PC-9 (cell line): ENCODE results near the gene TRNT1. TPM values are rescaled to one million over a fixed set of nuclear protein-coding genes. Genes with fewer than 3 reads are reported as not detected.
A peak's percentile ranks its signal among the peaks of the same experiment; 100 is the strongest.

ENCODE experiments used
- BruUV-seq: library from RNA; stranded (reverse); fragments of 400-500 nt; replicated peaks from 2 replicates; lab custom pipeline; 2021; lab: Mats Ljungman, UMichigan
- CTCF ChIA-PET: fragments of 300-600 bp; sonication (Branson Sonifier 250); formaldehyde crosslinking; loops from one replicate; lab custom pipeline; 2022; ENCODE audit warnings: antibody characterized with exemption; lab: Charles Lee
- POLR2A ChIA-PET: fragments of 300-600 bp; sonication (Branson Sonifier 250); formaldehyde crosslinking; loops from one replicate; lab custom pipeline; 2022; ENCODE audit warnings: antibody characterized with exemption; ENCODE audit not compliant: unreplicated experiment; lab: Charles Lee
- DNase-seq, 2 experiments: peaks; one replicate each; pipeline versions ENCODE4 v3.0.0 to v3.0.0-alpha.2; 2015 to 2022; ENCODE audit warnings: mixed read lengths in 1 of 2
- H2AFZ ChIP-seq: fragments of 200-600 bp; sonication (generic); 2 replicates; pipeline ENCODE4 v1.8.1; 2017; ENCODE audit warnings: antibody characterized with exemption
- H3F3A ChIP-seq: fragments of 200-600 bp; sonication (generic); 2 replicates; pipeline ENCODE4 v1.8.1; 2017; ENCODE audit warnings: antibody characterized with exemption, mild to moderate bottlenecking, low read depth; ENCODE audit not compliant: insufficient read depth
- H3K27ac ChIP-seq: fragments of 200-600 bp; sonication (generic); 2 replicates; pipeline ENCODE4 v1.6.1; 2016; ENCODE audit warnings: mixed run types
- H3K27me3 ChIP-seq: fragments of 200-600 bp; sonication (generic); 2 replicates; pipeline ENCODE4 v1.6.1; 2016; ENCODE audit warnings: low read depth, mixed run types; ENCODE audit not compliant: insufficient read depth
- H3K36me3 ChIP-seq: fragments of 200-600 bp; sonication (generic); 2 replicates; pipeline ENCODE4 v1.6.1; 2016; ENCODE audit warnings: low read depth, mixed run types
- H3K4me1 ChIP-seq: fragments of 200-600 bp; sonication (generic); replicated peaks from 2 replicates; pipeline ENCODE4 v1.6.1; 2016; ENCODE audit warnings: mixed run types; ENCODE audit not compliant: insufficient read depth
- H3K4me2 ChIP-seq: fragments of 200-600 bp; sonication (generic); 2 replicates; pipeline ENCODE4 v1.6.1; 2017; ENCODE audit warnings: mixed run types
- H3K4me3 ChIP-seq: fragments of 200-600 bp; sonication (generic); 2 replicates; pipeline ENCODE4 v1.6.1; 2016; ENCODE audit warnings: mixed run types
- H3K79me2 ChIP-seq: fragments of 200-600 bp; sonication (generic); 2 replicates; pipeline ENCODE4 v1.6.1; 2017; ENCODE audit warnings: low read depth, mixed run types
- H3K9me2 ChIP-seq: fragments of 200-600 bp; sonication (generic); 2 replicates; pipeline ENCODE4 v1.8.1; 2017; ENCODE audit warnings: mild to moderate bottlenecking; ENCODE audit not compliant: insufficient read depth
- H3K9me3 ChIP-seq: fragments of 200-600 bp; sonication (generic); 2 replicates; pipeline ENCODE4 v1.8.1; 2016; ENCODE audit warnings: low read depth; ENCODE audit not compliant: insufficient read depth
- H4K20me1 ChIP-seq: fragments of 200-600 bp; sonication (generic); 2 replicates; pipeline ENCODE4 v1.8.1; 2017; ENCODE audit not compliant: insufficient read depth
- EZH2 ChIP-seq: fragments of 200-600 bp; sonication (generic); IDR thresholded peaks from 2 replicates; pipeline ENCODE4 v1.8.0; 2017; ENCODE audit warnings: antibody characterized with exemption, low read depth
- intact Hi-C: fragments of 100-400 bp; cut with micrococcal nuclease; formaldehyde crosslinking; loops from one replicate; pipeline ENCODE4 v1.10.0; 2022; ENCODE audit not compliant: unreplicated experiment
- total RNA-seq: library from RNA; stranded (reverse); gene quantifications from 2 replicates; pipeline ENCODE4 v1.2.3, GENCODE V29; 2021
- TF ChIP-seq, protein P1 (sequence below): fragments of 200-600 bp; sonication (generic); conservative IDR thresholded peaks from 2 replicates; pipeline ENCODE4 v1.6.1; 2017; ENCODE audit warnings: mixed run types, antibody characterized with exemption, mild to moderate bottlenecking, moderate library complexity

TRNT1 gene
- total RNA-seq, 1 experiment from 2014 or later, result 22.5 TPM

DNA sequence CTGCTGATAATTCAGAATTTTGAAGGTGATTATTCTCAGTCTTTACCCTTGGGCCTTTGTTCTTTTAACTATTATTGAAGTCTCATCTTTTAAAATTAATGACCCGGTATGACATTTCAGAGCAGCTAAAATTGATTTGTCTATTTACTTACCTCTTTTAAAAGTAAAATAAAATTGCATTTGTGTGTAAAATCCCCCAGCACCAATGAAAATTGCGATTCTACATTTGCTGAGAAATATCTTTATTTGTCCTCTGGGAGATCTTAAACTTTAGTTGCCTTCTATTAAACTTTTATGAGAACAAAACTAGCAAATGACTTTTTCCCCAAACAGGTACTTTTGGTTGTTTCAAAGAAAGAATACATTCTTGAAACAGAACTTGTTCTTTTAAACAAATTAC, 9.1 kb upstream of the TRNT1 start:
- Histone ChIP-seq H3K4me3 (no peak overlapping the region), H3K27ac (no peak overlapping the region), H3F3A (no peaks in the 10 kb centered on the region), H2AFZ (no peak overlapping the region), H4K20me1 (no peaks in the 10 kb centered on the region), H3K79me2 (no peaks in the 10 kb centered on the region), H3K9me2 (no peaks in the 10 kb centered on the region), H3K4me1 (no peaks in the 10 kb centered on the region), H3K4me2 (no peak overlapping the region), H3K36me3 (no peaks in the 10 kb centered on the region), H3K9me3 (no peaks in the 10 kb centered on the region), H3K27me3 (peaks cover 3% of the 10 kb centered on the region; the same call in 1 of the 2 replicates)
- POLR2A ChIA-PET, result no interaction called here
- no peak for DNase-seq
- intact Hi-C loops, result no loop called here
- BruUV-seq, result no TSS peak
- CTCF ChIA-PET, result no interaction called here
- TF ChIP-seq, protein P1, sequence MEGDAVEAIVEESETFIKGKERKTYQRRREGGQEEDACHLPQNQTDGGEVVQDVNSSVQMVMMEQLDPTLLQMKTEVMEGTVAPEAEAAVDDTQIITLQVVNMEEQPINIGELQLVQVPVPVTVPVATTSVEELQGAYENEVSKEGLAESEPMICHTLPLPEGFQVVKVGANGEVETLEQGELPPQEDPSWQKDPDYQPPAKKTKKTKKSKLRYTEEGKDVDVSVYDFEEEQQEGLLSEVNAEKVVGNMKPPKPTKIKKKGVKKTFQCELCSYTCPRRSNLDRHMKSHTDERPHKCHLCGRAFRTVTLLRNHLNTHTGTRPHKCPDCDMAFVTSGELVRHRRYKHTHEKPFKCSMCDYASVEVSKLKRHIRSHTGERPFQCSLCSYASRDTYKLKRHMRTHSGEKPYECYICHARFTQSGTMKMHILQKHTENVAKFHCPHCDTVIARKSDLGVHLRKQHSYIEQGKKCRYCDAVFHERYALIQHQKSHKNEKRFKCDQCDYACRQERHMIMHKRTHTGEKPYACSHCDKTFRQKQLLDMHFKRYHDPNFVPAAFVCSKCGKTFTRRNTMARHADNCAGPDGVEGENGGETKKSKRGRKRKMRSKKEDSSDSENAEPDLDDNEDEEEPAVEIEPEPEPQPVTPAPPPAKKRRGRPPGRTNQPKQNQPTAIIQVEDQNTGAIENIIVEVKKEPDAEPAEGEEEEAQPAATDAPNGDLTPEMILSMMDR, result no peak
- no peak for TF ChIP-seq EZH2

DNA sequence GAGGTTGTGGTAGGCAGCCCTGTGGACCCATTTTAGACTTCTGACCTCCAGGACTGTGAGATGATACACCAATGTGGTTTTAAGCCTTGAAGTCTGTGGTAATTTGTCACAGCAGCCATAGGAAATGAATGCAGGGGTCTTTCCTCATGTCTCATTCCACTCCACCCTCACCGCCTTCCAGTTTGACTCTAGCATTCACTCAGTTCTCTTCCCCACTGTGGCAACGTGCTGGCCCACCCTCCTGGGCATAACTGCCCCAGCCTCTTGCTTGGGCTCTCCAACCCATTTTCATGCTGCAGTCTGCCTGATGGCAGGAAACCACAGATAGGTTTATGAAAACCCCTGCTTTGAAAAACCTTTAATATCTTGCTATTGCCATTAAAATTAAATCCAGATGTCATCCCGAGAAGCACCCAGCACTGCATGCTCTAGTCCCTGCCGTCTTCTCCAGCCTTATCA, 7.3 kb upstream of the TRNT1 start:
- H3K4me2 ChIP-seq, result no peak overlapping the region
- CTCF ChIA-PET, result no interaction called here
- no peak overlapping the region for H2AFZ ChIP-seq
- H3K9me3 ChIP-seq, result no peaks in the 10 kb centered on the region
- no peak overlapping the region for H3K4me3 ChIP-seq
- no TSS peak for BruUV-seq
- no peak for TF ChIP-seq EZH2
- TF ChIP-seq, protein P1, result no peak
- no peak for DNase-seq
- H3K27me3 ChIP-seq, result peaks cover 3% of the 10 kb centered on the region; the same call in 1 of the 2 replicates
- H3K4me1 ChIP-seq, result no peaks in the 10 kb centered on the region
- H3K9me2 ChIP-seq, result no peaks in the 10 kb centered on the region
- no peaks in the 10 kb centered on the region for H4K20me1 ChIP-seq
- no peaks in the 10 kb centered on the region for H3K36me3 ChIP-seq
- no peaks in the 10 kb centered on the region for H3F3A ChIP-seq
- intact Hi-C loops, result no loop called here
- H3K27ac ChIP-seq, result no peak overlapping the region
- POLR2A ChIA-PET, result no interaction called here
- no peaks in the 10 kb centered on the region for H3K79me2 ChIP-seq

DNA sequence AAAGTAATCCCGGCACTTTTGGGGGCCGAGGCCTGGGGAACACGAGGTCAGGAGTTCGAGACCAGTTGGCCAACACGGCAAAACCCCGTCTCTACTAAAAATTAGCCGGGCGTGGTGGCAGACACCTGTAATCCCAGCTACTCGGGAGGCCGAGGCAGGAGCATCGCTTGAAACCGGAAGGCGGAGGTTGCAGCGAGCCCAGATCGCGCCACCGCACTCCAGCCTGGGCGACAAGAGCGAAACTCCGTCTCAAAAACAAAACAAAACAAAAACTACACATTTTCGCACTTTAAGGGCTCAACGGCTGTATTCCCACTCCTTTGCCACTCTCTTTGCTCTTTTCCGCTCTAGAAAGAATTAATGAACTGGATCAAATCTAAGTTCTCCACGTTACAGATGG, 763 bp upstream of the TRNT1 start:
- TF ChIP-seq, protein P1, result no peak
- no peak for TF ChIP-seq EZH2
- Histone ChIP-seq H3K27me3 (no peaks in the 10 kb centered on the region), H3K27ac (peak overlapping the region; percentile 22; the same call in 1 of the 2 replicates), H3K4me3 (peak overlapping the region; percentile 75), H3K36me3 (no peaks in the 10 kb centered on the region), H3K9me2 (no peaks in the 10 kb centered on the region), H2AFZ (peak overlapping the region; percentile 96), H3K79me2 (peaks cover 10% of the 10 kb centered on the region), H4K20me1 (no peaks in the 10 kb centered on the region), H3K4me1 (no peaks in the 10 kb centered on the region; the same call in 1 of the 2 replicates), H3F3A (no peaks in the 10 kb centered on the region), H3K4me2 (peak overlapping the region; percentile 79), H3K9me3 (no peaks in the 10 kb centered on the region)
- BruUV-seq, result TSS peak; percentile 94
- ChIA-PET CTCF (no interaction called here), POLR2A (no interaction called here)
- intact Hi-C loops, result no loop called here
- no peak for DNase-seq
